Measurements from ENCODE around the gene CD300H.

CD300H gene

DNA sequence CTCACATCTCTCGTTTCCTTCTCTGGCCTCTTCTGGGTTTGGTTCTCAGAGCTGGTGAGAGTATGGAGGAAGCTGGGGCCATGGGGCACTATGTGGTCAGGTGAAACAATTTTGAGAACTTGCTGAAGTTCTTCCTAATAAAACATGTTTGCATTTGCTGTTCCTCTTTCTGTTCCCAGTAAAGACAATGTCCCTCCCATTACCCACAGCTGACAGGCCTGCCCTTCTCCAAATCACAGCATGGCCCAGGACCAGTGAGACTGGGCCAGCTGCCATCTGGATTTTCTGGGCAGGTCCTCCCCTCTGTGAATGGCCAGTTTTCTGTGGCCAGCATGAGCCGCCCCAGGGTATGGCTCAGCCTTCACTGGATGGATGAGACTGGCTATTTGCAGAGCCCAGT lies at the start of gene CD300H:
TSS of gene CD300H (minus strand) at position 113 of the 400 bp plus-strand sequence.
- no peak for DNase-seq

DNA sequence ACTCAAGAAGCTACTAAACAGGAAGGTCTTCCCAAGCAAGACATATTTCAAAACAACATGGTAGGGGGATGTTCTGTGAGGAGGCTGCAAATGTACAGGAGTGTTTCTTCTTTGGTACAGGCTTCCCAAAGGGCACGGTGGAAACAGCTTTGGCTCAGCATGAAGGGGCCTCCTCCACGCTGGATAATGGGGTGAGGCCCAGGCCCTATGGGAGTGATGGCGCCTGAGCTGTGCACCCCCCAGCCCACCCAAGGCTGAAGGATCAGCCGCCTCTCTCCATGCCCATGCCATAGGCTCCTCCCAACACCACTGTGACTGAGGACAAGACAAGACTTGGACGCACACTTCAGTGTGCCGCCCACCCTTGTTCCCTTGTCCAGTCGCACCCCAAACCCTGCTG lies 49.4 kb upstream of the CD300H start:
- no peak for DNase-seq

DNA sequence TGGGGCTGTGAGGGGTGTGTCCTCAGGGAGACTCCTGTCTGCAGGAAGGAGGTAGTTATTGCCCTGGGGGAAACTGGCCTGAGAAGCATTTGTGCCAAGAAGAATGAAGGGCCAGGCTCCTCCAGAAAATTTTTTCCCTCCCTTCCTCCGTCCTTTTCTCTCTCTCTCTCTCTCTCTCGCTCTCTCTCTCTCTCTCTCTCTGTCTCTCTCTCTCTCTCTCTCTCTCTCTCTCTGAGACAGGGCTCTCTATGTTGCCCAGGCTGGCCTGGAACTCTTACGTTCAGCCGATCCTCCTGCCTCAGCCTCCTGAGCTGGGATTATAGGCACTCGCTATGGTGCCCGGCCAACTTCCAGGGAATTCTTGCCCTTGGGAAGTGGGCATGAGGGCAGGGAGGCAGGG lies 44.7 kb upstream of the CD300H start:
- DNase-seq, result no peak

DNA sequence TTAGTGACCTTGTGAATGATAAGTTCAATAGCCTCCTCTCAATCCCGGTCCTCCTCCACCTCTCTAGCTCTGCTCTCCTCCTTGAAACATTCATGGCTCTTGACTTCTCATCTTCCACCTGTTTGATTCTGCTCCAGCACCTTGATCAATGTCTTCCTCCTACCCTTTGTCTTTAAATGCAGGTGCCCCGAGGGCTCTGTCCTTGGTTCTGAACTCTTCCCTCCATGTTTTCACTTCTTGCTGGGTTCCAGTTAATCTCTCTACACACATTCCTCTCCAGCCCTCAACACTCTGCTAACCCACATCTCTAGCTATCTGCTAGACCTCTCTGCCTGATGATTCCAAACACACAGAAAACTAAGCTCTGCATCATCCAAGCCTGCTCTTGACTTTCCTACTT lies 42.8 kb upstream of the CD300H start:
- DNase-seq, result no peak

DNA sequence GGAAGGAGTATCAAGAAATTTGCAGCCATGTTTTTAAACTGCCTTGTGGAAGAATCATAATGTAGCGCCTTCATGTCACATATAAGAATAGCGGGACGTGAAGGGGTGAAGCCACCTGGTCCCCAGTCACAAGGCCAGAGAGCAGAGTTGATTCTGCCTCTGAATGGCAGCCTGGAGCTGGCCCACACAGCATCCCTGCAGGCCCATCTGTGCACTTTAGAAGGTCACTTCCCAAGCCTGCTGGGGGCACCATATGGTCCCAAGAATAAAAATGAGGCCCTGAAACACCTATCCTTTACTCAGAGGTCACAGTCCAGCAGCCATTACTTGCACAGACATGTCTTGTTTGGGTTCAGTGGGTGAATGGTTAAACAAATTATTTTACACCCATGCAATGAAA lies 41.2 kb upstream of the CD300H start:
- no peak for DNase-seq

DNA sequence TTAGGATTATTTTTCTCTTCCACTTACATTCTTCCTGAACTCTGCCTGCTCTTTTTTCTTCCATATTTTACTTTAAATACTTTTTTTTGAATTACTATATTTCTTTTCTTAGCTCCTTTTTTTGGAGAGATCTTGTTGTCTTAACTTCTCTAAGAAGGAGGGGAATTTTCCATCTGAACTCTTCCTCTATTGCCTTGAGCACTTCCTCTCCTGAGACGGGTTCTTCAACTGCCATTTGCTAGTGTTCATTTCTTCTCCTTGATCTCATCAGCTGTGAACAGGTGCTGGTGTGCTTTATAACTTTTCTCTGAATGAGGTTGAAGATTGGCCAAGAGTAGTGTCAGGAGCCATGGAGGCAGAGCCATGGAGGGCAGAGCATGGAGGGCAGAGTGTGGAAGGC lies 39.9 kb upstream of the CD300H start:
- DNase-seq, result no peak

DNA sequence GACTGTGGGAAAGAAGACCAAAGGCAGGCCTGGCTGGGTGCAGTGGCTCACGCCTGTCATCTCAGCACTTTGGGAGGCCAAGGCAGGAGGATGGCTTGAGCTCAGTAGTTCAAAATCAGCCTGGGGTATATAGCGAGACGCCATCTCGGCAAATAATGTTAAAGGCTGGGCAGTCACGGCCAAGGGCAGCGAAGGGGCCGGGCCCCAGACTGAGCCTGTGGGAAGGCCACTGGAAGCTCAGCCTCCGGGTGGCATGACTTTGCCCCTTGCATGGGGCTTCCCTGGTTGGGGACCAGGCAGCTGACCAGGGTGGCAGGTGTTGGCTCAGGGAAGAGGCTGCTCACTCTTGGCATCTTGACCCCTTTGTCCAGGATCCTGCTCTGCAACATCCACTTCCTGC lies 38.7 kb upstream of the CD300H start:
- DNase-seq, result no peak

DNA sequence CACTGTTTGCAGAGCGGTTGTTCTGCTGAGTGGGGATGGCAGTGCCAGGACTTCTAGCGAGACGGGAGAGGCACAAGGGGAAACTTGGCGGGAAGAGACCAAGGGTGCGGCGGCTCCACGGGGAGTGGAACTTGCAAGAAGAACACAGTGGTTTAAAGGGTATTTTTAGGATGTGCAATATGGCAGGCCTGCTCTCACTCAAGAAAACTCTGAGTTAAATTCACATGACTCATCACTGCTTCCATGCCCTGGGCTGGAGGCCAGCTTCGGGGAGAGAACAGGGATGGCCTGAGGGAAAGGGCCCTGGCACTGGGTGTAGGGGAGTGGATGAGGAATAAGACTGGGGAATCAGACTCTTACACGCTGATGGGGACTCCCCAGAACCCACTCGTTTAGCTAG lies 38.1 kb upstream of the CD300H start:
- DNase-seq, result no peak

DNA sequence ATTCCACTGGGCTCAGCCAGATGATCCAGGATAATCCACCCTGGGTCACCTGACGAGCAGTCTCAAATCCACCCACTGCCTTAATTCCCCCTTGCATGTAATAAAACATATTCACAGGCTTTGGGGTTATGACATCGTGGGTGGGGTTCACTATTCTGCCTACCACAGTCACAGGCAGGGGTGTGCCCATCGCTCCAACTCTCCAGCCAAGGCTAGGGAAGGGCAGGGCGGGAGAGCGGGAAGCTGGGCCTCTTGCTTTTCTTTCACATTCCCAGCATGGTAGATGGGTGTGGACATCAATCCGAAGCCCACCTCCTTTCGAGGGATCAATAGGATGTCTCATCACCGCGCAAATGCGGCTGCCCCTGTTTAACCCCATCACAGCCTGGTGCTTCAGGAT lies 37.5 kb upstream of the CD300H start:
- DNase-seq, result no peak

DNA sequence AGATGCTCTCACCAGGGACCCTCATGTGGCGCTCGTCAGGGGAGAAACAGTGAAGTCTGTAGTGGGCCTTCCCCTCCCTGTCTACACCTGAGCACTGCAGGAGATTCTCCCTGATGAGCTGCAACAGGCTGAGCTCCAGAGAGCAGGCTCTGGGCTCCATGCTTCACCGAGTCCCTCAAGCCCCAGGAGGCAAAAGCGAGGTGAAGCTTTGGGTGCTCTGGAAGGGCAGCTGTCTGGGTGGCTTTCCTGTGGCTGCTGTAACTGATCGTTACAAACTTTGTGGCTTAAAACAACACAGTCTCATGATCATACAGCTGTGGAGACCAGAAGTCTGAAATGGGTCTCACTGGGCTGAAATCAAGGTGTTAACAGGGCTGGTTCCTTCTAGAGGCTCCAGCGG lies 36.9 kb upstream of the CD300H start:
- no peak for DNase-seq

DNA sequence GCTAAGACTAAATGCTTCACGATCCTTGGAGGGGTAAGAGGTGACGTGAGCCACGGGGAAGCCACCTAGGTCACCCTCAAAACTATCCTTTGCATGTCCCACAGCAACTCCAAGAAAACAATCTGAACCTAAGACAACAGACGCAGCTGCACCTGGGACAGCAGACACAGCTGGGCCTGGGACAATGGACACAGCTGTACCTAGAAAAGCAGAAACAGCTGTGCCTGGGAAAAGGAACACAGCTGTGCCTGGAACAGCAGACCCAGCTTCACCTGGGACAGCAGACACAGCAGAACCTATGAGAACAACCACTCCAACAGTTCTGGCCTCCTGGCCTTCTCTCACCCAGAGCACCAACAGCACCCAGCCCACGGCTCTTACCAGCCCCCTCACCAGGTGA lies 36.4 kb upstream of the CD300H start:
- DNase-seq, result no peak

DNA sequence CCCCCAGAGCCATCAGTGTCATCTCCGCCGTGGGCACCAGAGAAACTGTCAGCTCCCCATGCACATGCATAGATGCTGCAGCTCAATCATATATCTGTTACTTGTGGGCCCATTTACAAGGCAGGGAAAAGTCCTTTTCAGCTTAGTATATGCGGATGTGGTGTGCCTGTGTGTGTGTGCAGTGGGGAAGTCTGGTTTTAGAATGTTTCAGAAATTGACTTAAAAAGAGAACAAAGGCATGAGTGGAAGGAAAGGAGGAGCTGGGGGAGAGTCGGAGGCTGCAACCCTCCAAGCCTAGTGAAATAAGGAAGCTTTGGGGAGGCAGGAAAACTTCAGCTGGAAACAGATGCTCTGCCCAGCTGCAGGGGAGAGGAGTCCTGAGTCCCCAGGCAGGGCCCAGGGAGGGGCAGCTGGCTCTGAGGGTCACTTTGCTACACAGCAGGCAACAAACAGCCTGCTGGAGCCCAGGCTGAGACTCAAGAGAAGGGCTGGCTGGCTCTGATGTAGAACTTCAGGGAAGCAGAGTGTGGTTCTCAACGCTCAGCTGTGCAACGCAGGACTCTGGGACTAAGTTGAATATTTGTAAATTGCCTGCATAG lies 35.8 kb upstream of the CD300H start:
- no peak for DNase-seq

DNA sequence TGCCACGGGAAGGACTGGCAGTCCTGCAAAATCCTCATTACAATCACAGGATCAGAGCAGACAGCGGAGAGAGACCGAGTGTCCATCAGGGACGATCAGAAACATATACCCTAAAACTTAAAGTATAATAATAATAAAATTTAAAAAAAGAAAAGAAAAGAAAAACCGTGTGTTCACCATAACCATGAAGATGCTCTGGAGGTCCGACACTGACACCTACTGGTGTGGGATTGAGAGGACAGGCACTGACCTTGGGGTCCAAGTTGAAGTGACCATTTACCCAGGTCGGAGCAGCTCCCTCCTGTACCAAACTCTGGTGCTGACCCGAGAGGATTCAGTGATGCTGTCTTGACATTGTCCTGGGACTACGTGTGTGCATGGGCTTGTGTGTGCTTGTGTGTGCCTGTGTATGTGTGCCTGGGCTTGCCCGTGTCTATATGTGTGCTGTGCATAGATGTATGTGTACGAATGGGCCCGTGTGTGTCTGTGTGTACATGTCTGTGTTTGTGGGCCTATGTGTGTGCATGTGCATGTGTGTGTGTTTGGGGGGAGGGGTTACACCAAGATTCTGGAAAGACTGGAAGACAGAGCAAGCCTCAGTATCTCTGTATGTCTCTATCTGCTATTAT lies 34.7 kb upstream of the CD300H start:
- DNase-seq, result peak; percentile 44 to 49

DNA sequence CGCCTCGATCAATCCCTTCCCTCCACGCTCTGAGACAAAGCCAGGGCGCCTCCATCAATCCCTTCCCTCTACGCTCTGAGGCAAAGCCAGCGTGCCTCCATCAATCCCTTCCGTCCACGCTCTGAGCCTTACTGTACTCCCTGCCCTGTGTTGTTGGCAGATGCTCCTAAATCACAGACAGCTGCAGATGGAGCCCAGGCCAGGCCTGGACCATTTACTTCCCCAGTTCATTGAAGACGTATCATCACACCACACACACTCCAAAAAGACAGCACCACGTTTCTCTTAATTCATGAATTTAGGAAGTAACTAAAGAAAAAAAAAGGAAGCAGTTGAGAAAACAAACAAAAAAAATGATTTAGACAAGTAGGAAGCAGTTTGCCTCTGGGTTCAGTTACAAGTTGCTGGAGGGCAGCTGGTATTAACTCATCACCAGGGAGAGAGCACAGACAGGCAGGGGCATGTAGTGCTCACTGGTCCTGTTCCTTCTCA lies 32.2 kb upstream of the CD300H start:
- DNase-seq, result no peak

DNA sequence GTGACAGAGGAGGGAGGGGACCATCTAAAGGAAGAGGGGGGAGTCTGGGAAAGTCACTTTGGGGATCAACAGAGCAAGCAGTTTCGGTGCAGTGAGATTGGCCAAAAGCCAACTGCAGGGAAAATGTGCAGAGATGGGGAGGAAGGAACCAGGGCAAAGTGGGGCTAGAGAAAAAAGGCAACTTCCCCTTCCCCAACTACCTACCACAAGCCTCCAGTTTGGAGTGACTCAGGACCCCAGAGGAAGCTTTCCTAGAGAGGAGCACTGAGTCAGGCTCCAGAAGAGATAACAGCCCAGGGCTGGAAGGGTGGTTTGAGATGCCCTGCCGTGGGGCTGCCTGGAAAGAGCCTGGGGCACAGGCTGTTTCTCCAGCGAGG lies 31.7 kb upstream of the CD300H start:
- DNase-seq, result no peak

DNA sequence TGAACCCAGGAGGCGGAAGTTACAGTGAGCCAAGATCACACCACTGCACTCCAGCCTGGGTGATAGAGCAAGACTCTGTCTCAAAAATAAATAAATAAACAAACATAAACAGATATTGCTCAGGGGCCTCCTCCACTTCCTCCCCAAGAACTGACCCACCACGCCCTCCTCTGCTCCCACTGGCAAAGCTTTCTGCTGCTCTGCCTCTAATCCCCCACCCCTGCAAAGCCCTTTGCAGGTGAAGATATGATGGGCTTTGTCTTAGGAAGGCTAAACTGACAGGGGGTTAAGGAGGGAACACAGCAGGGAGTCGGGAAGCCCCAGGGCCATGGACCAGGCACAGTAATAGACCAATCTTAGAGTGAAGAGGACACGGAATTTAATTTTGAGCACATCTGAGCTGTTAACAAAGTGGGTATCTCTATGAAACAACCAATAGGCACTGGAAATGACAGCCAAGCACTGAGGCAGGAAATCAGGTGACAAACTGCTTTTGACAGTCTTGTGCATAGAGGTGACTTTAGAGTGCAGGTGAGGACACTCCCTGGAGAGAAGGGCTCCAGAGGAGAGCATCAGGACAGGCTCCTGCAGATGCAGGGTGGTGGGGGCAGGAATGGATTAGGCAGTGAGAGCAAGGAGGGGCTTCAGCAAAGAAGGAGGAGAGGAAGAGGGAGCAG lies 31.2 kb upstream of the CD300H start:
- DNase-seq, result no peak

DNA sequence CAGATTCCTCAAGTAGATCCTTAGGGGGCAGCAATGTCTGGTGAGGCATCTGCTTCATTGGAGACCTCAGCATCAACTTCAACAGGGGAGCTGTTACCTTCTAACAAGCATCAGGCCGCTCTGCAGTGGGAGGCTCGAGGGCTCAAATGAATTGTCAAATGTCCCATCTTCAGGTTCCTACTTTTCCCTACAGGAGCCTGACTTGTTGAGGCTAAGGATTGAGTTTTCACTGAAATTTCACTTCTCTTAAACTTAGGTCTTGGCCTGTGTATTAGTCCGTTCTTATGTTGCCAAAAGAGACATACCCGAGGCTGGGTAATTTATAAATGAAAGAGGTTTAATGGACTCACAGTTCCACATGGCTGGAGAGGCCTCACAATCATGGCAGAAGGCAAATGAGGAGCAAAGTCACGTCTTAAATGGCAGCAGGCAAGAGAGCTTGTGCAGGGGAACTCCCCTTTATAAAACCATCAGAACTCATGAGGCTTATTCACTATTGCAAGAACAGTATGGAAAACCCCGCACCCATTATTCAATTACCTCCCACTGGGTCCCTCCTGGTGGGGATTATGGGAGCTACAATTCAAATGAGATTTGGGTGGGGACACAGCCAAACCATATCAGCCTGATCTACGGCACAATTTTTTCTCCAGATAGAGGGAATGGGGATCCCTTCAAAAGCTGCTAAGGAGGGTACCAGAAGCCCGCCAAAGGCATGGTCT lies 29.9 kb upstream of the CD300H start:
- no peak for DNase-seq

DNA sequence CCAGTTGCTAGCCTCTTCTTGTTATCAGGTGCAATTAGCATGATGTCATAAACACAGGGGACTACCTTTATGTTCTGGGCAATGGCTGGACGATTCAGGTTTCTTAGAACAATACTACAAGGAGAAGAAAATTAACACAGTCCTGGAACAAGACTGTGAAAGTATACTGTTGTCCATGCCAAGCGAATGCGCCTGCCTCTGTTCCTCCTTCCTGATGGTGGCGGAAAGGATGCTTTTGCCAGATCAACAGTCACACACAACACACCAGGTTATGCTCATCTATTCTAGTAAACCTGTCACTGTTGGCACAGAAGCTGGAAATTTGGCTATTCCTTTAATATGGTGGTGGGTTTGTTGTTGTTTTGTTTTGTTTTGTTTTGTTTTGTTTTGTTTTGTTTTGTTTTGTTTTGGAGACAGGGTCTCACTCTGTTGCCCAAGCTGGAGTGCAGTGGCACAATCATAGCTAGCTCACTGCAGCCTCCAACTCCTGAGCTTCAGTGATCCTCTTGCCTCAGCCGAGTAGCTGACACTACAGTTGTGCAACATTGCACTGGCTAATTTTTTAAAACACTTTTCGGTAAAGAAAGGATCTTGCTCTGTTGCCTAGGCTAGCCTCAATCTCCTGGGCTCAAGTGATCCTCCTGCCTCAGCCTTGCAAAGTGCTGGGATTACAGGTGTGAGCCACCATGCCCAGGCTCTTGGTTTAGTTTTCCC lies 27.9 kb upstream of the CD300H start:
- DNase-seq, result no peak

DNA sequence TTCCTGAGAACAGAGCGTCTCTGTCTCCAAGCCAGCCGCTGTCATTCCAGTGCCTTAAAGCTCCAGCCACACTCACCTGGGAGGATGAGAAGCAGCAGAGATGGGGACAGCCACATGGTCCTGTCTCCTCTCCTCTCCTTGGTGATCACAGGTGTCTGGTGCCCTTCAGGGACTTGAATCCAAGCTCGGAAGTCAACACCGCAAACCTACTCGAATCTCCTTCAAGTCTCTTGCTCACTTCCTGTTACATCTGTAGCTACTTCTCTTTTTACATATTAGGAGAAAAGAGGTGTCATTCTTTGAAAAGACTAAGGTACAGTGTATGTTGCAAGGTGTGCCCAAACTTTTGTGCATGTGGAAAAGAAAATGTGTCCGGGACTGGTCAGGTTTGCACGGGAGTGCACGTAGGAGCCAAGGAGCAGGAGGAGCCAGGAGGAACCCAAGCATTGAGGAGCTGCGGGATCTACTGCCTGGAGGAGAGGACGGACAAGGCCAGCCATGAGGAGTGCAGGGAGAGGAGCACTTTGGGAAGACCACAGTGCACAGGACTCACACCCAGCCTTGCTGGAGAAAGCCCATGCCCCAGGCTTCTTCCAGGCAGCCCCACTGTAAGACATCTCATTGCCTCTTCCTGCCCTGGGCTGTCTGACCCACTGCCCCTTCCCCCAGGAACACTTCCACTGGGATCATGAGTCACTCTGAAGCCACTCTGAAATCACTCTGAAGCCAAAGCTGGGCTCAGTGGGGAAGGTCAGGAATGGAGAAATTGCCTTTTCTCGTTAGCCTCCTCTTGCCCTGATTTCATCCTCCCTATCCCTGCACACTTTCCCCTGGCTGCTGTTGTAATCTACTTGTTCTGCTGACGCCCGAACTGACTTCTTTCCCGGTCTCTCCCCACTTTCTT lies 25.0 kb upstream of the CD300H start, which contains the start of gene CD300LD:
TSS of gene CD300LD (minus strand) at position 197 of the 904 bp plus-strand sequence. CDS start at position 116, 81 bp downstream.
- no peak for DNase-seq

DNA sequence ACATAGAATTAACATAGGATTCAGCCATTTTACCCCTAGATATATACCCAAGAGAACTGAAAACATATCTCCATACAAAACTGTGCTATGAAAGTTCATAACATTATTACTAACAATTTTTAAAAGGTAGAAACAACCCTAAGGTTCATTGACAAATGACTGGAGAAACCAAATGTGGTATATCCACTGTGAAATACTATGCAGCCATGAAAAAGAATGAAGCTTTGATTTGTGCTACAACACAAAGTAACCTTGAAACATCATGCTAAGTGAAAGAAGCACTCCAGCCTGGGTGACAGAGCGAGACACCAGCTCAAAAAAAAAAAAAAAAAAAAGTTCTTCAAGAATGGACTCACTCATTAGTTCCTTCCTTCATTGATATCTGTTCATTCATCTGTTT lies 24.2 kb upstream of the CD300H start:
- no peak for DNase-seq

DNA sequence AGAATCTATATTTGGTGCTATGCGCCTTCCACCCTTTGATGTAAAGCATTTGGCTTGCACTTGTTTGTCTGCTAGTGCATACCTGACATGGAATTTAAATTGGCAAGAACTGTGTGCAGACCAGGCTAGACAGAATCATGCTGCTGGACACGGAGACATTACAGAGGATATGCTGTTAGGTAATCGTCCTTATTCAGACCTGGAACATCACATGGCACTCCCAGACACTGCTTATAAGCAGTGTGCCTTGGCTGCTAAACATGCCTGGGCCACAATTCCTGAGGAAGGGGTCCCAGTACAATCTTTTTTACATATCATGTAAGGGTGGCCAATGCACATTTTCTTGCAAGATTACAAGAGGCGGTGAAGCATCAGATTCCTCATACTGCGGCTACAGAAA lies 18.4 kb upstream of the CD300H start:
- DNase-seq, result no peak
